Activated CD4-positive, alpha-beta T cell treated with anti-CD3 and anti-CD28 coated beads, Interleukin-2, amount 50 U/mL, for 16 hours (primary cell): ENCODE data around the gene SOX5.
"Not testable (repeated sequence)": the region's sequence is repeated elsewhere in the genome, so short reads cannot be mapped to it uniquely, and the experiment has no call there.

Source experiments
- DNase-seq: peaks from one replicate; pipeline ENCODE4 v3.0.0-alpha.2; 2020

Gene SOX5

DNA sequence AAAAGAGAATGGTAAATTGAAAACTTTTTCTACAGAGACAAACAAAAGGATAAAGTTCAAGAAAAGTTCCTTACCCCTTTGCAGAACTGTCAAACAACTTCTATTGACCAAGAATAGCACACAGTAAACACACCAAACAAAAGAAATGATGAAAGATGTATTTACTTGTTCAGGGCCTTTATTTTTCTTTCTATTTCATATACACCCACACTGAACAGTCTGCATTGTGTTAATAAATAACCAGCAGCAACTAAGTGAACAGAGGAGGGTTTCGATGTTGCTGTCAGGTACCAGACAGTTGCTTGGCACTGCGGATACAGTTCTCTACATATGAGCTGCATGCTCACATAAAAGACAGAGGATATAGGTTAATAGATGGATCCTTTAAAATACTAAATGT, 122.1 kb downstream of the SOX5 start:
- no peak for DNase-seq

DNA sequence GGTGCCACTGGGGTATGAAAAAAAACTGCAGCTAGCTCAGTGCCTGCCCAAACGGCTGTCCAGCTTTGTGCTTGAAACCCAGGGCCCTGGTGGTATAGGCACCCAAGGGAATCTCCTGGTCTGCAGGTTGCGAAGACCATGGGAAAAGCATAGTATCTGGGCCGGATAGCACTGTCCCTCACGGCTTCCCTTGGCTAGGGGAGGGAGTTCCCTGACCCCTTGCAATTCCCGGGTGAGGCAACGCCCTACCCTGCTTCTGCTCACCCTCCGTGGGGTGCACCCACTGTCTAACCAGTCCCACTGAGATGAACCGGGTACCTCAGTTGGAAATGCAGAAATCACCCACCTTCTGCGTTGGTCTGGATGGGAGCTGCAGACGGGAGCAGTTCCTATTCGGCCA, 124.3 kb downstream of the SOX5 start:
- not testable (repeated sequence) for DNase-seq

DNA sequence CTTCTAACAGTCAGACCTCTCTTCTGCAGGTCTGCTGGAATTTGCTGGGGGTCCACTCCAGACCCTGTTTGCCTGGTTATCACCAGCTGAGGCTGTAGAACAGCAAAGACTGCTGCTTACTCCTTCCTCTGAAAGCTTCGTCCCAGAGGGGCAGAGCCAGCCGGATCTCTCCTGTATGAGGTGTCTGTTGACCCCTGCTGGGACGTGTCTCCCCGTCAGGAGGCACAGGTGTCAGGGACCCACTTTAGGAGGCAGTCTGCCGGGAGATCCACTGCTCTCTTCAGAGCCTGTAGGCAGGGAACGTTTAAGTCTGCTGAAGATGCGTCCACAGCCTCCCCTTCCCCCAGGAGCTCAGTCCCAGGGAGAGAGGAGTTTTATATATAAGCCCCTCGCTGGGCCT, 125.1 kb downstream of the SOX5 start:
- no peak for DNase-seq

DNA sequence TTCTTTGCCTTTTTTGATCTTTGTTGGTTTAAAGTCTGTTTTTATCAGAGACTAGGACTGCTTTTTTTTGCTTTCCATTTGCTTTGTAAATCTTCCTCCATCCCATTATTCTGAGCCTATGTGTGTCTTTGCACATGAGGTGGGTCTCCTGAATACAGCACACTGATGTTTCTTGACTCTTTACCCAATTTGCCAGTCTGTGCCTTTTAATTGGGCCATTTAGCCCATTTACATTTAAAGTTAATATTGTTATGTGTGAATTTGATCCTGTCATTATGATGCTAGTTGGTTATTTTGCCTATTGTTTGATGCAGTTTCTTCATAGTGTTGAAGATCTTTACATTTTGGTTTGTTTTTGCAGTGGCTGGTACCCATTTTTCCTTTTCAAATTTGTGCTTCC, 126.6 kb downstream of the SOX5 start:
- not testable (repeated sequence) for DNase-seq

DNA sequence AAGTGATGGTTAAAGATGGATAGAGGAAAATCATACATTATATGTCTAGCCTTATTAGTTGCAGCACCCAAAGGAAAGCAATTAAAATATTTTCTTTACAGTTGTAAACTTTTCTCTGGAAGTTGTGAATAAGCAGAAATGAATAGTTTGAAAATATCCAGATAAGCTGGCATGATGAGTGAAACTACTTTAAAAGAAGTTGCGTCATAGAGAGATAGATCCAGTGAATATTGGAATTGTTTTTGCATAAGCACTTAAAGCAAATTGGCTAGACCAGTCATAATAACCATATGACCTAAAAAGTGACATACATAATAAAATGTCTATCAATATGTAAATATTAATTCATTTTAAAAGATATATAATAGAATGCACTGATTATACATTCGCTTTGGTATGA, 132.1 kb downstream of the SOX5 start:
- DNase-seq, result no peak

DNA sequence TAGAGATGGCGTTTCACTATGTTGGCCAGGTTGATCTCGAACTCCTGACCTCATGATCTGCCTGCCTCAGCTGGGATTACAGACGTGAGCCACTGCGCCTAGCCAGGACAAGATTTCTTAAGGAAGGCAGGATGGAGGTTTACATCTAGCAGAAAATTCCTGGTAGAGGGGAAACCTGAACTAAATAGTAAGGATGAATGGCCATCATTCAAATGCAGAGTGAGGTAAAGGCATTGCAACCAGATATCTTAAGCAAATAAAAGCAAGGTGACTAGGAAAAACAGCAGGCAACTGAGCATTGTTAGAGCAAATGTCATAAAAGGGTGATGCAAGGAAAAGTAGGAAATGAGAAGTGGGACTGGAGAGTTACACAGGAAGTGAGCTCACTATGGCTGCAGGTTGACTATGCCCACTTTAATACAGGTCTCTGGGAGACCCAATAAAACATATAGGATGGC, 133.0 kb downstream of the SOX5 start:
- DNase-seq, result no peak

DNA sequence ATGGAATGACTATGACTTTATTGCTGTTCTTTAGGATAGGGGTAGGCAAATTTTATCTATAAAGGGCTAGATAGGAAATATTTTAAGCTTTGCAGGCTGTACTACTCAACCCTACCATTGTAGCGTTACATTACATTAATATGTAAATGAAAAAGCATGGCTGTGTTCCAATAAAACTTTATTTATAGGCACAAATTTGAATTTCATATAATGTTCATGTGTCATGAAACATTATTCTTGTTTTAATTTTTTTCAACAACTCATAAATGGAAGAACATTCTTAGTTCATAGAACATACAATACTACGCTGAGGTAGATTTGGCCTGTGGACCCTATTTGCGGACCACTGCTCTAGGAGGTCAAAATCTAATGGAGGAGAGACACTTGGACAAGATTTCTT, 133.7 kb downstream of the SOX5 start:
- DNase-seq, result no peak

DNA sequence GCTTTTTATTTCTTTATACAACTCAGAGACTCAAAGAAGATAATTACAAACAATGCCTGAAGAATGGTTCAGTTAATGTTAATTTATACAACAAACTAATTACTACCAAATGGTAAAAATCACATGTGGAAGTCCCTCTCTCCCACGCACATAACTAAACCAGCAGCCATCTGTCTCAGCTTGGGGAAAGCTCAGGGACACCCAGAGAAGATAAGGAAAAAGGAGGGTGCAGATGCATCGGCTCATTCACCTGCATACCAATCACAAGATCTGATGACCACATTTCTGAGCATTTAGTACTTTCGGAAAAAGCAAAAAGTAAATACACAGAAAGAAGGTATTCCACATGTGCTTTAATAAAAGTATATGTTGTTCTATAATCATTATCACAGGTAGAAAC, 136.3 kb downstream of the SOX5 start:
- no peak for DNase-seq

DNA sequence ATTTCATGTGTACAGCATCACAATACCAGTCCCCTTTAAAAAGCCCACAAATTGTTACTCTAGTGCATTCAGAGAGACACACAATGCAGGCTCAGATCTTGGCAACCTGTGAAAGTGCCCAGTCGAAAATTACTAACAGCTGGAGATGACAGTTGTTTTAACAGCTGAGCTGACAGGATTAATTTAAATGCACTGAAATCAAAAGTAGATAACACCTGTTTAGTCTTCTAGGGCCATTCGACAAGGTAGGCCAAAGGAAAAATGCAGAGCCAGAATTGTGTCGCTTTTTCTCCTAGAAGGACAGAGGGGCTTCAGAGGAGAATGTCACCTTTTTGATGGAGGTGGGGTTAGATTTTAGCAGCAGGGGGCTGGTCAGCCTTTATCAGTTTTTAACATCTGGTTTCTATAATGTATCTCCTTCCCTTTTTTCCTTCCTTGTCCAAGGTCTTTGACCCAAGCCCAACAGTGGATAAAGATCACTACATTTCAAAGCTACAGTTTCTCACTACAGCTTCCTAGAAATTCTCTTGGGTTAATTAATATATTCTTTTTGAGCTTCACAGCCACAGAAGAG, 139.1 kb downstream of the SOX5 start:
- DNase-seq, result no peak

DNA sequence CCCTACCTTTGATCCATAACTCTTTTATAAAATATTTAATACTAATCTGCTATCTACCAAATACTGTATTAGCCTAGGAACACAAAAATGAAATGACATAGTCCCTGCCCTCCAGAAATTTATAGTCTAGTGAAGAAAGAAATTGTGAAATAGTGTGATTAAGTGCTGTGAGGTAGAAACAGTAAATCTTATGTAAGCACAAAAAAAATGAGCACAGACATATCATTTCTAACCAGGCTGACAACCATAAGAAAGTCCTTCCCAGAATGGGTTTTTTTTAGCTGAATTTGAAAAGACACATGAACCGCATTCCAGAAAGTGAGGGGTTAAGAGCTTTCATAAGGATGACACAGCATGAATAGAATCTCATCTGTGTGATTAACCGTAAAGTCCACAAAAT, 145.9 kb downstream of the SOX5 start:
- DNase-seq, result no peak

DNA sequence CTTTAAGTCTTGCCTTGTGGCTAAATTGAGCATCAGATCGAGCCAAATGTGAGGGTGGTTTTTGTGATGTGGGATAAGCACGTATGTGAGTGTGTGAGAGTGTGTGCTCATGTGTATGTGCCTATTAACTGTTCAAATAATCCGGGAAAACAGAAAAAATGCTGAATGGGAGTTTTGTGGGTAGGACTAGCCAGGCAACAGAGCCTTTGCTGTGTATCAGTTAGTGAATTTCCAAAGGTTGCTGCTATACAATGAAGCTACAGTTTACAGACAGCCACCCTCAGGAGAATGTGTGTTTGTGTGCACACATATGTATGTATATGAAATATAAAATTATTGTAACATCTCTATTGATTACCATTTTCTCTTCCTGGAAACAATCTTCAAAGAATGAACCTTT, 154.0 kb downstream of the SOX5 start:
- no peak for DNase-seq

DNA sequence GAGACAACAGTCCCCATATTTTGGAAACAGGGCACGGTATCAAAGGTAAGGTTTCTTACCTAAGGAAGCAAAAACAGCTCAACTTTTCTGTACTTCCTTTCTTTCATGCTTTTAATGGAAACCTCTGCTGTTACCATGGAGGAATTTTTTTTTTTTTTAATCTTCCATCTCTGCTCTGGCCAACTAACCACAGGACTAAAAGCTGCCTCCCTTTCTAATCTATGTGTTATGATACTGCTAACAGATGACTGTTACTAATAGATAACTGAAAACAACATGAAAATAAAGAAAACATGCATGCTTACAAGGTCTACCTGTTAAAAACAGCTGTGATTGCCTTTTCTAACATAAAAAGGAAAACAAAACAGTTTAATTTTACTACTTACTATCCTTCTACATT, 168.4 kb downstream of the SOX5 start:
- DNase-seq, result no peak

DNA sequence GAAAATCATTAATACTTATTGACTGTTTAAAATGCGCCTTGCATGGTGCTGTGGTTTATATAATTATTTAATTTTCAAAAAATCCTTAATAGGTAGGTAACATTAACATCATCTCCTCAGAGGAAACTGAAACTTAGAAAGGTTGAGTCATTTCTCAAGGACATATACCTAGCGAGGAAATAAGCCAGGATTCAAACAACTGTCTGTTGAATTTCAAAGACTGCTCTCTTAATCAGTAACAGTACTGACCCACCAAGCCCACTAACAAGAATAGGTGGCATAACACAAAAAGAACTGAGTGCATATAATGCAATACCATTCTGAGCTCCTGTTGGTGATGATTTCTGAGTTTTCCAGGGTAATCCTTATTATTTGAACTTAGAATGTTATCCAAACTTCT, 174.3 kb downstream of the SOX5 start:
- no peak for DNase-seq

DNA sequence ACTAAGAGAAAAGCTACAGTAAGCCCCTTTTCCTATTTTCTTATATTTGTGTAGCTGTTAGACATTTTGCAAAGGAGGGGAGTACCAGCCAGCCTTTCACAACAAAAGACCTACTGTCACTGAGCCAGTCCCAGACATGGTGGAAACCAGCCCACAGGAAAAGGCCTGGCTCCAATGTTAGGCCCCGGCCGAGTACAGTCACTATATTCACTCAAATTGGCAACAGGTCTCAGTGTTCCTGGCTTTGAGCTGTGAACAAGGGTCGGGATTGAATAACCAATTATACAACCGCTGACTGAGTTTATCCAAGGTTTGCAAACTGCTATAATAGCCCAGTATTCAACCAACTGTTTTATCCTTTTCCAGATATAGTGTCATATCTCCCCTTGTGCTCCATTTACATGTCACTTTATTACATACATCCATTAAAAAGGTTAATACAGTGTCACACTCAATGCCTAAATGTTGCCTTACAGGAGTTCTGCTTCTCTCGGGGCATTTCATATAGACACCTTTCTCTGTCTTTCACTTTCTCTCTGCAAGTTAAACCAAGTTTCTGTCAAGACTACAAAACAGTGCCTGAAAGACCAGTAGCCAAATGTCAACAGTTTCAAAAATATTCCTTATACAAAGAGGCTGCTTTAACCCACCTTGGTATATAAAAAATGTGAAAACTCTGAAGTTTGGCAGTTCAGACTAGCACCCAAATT, 178.1 kb downstream of the SOX5 start:
- DNase-seq, result no peak

DNA sequence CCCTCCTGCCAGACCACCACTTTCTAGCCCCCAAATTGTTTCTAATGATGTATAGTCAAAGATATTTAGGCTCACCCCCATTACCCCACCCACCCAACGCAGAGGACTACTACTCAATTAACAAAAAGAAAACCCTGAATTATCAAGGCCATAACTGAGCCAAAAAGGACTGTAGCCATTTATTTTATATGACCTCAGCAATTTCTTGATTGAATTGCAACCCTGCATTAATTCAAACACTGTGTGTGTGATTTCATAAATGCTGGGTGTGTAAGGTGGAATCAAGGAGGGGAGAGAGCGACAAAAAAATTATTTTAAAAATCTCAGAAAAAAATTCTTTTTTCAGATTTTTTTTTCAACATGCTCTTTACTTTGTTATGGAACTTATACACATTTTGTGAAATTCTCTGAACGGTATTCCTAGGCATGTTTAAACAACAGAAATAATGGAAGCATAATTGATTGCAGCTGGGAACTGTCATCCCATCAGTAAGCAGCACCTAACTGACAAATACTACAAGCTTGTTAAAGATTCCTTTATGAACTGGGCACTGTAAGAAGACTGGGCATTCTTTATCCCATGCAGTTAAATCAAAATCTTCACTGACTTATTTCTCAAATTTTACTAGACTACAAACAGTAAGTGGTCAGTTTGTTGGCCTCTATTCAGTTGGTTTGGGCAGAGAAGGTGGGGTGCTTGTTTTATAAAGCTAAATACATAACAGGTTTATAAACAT, 179.1 kb downstream of the SOX5 start:
- no peak for DNase-seq

DNA sequence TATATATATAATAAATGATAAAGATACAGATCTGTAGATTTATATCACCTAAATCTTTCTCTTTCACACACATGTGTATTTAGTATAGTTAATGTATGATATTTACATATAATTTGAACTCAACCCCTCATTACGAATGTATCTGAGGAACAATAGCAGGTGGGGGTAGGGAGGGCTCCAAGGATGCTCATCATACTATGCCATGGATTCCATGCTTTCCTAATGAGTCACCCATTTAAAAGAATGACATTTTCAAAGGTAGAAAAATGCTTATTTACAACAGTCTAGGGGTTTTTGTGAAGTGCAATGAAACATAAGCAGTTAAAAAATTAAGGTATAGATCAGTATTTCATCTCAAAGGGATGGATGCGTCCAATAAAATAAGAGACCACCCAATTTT, 181.6 kb downstream of the SOX5 start:
- DNase-seq, result no peak

DNA sequence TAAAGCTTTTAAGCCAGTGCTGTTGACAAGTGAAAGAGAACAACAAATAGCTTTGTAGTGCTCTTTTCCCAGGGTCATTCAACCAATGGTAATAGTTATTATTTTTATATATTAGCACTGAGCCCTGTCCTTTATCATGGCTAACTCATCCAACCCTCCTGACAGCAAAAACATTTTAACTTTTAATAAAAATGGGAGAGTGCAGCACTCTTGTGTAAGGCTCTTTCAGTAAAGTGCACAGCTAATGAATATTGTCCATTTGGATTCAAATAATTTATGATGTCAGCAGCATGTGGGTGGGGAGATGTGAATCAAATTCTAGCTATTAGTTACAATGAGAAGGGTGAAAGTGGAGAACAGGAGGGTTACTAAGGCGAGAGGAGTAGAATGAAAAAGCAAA, 185.7 kb downstream of the SOX5 start:
- DNase-seq, result no peak

DNA sequence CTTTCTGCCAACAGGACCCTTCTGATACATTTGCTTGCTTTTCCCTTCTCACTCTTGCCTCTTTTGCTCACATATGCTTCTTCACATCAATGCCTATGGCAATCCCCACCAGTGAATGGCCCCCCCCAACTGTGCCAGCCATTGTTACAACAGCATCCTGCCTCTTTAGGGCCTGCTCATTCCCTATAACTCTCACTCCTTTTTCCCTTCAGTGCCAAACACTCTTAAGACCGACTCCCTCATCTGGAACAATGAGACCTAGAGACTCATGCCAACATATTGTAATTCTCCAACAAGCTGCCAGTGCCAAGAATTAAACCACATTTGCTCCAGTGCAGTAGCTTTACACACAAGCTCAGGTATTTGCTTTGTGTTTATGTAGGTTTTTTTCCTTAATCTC, 189.0 kb downstream of the SOX5 start:
- no peak for DNase-seq

DNA sequence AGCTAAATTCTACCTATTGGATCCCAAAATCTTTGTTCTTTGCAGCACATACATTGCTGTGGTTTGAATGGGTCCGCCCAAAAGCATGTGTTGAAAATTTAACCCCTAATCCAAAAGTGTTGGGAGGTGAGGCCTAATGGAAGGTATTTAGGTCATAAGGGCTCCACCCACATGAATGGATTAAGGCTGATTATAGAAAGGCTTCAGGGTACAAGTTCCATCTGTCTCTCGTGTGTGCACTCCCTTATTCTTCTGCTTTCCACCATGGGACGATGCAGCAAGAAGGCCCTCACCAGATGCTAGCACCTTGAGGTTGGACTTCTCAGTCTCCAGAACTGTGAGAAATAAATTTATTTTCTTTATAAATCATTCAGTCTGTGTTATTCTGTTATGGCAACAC, 190.9 kb downstream of the SOX5 start:
- DNase-seq, result no peak

DNA sequence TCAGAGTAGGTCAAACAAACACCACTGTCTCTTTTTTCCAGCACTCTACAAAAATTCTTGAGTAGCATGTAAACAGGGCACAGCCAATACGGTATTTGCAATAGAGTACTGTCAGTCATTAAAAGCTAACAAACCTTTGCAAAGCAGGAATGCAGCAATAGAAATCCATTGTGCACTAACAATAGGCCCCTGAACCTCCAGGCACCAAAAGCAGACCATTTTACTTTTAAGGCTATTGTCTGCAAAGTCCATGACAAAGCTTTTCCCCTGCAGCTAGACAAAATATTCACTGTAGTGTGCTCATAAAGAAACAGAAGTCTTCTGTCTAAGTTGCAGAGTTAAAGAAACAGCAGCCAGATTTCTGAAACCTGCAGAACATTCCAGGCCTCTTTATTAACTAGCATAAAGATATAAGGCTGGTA, 191.9 kb downstream of the SOX5 start:
- no peak for DNase-seq

DNA sequence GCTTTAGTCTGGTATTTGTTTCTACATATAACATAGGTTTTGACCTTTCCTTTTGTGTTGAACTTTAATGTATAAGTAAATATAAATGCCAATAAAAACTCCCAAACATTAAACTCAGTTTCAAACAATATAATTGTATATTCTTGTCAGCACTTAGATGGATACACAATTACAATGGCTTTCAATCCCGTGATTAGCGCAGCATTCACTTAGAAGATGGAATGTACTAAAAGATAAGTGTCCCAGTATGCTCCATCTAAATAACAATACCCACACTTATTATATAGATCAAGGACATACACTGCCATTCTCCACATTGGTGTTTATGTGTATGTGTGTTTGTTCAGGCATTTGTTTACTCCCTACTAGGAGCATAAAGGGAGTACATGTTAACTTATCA, 193.1 kb downstream of the SOX5 start:
- no peak for DNase-seq

DNA sequence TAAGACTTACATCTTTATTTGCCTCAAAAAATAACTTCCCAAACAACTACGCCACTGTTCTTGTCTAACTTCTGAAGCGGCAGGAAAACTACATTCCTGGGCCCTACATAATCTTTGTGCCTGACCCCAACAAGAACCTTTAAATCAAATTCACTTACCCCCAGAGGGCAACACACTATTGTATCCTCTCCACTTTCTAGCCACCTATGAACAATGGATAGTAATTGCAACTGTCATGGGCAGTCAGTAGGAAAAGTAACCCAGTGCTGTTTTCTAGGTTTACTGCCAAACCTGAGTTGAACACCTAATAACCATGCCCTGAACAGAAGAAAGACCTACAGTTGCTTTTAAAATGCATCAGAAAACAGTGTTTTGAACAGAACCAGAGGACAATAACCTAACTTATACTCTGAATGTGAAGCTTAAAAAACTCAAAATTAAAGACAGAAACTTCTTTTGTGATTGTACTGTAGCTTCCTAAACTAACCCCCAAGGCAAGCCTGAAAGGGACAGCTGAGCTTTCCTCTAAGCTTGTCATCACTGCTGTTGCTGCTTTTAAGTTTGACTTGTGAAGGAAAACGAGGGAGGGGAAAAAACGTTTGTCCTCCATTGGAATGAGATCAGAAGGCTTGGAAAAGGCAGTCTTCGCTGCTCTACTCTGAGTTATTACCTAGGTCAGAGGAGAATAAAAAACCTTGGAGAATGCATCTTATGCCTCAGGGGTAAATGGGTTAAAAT, 195.7 kb downstream of the SOX5 start:
- no peak for DNase-seq

DNA sequence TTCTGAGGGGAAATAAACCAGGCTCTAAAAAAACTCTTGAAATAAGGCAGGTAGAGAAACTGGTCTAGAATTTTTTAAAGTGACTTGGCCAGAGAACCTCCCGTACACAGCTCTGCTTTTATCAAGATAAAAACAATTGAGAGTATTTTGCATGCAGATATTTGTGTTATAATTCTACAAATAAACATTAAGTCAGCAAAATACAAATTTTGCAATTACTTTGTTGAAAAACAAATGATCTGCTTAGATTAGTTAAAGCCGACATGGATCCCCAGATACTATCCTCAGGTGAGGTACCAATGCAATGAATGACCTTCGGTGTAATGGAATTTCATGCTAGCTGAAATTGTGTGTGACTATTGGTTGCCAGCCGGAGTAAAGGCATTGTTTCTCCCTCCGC, 197.2 kb downstream of the SOX5 start:
- no peak for DNase-seq

DNA sequence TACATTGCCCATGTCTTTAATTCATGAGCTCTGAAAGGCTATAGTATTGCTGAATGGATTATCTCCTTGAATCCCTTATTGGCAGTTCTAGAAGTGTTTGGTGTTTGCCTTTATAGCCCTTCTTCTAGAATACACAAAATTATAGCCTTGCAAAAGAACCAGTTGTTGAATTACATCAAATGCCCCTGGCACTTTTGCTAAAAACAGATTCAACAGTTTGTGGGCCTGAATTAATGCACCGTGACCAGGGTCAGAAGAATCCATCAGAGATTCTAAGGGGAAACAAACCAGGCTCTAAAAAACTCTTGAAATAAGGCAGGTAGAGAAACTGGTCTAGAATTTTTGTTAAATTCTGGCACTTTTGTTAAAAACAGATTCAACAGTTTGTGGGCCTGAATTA, 197.8 kb downstream of the SOX5 start:
- DNase-seq, result no peak
